Measurements from ENCODE around the gene CDH13.

Gene CDH13

GRCh38 chr16:83651871-83652270 lies 1025.1 kb downstream of the CDH13 start (continued):
- no peak for TF ChIP-seq ZNF37A (tag by site-specific recombination; IDR thresholded peaks at IDR 0.05)
- no peak for TF ChIP-seq YY1 (tag by site-specific recombination; IDR thresholded peaks at IDR 0.05)

GRCh38 chr16:83652943-83653342 lies 1026.2 kb downstream of the CDH13 start:
- CTCF ChIA-PET = no interaction called here

GRCh38 chr16:83653785-83654184 lies 1027.0 kb downstream of the CDH13 start:
- Histone ChIP-seq H3K36me3 (ENCODE audit: control insufficient read depth in 2 of 2, insufficient read depth in 1 of 2, low read length in 2 of 2) (no peaks in the 10 kb centered on the region), H3K27ac (ENCODE audit: extremely low read depth, low read depth, low read length) (no peak overlapping the region), H3K4me1 (ENCODE audit: control insufficient read depth, insufficient read depth, low read length) (no peaks in the 10 kb centered on the region), H3K4me3 (ENCODE audit: low read depth, low read length) (no peak overlapping the region), H3K9me3 (ENCODE audit: control insufficient read depth, insufficient read depth, low read depth, low read length) (no peaks in the 10 kb centered on the region)
- ChIA-PET POLR2A (no interaction called here), CTCF (no interaction called here)
- TF ChIP-seq REST (tag by site-specific recombination; IDR thresholded peaks at IDR 0.05) (no peak), ZFP41 (tag by site-specific recombination; IDR thresholded peaks at IDR 0.05; ENCODE audit: borderline replicate concordance) (no peak), ZNF132 (tag by site-specific recombination; IDR thresholded peaks at IDR 0.05; ENCODE audit: borderline replicate concordance) (no peak), ZBTB20 (tag by site-specific recombination; IDR thresholded peaks at IDR 0.05) (no peak), ZNF514 (tag by site-specific recombination; IDR thresholded peaks at IDR 0.05) (no peak), HOXA7 (CRISPR knock-in tag; IDR thresholded peaks at IDR 0.05; ENCODE audit: borderline replicate concordance) (no peak), ZFP37 (tag by site-specific recombination; IDR thresholded peaks at IDR 0.05) (no peak), ZNF426 (tag by site-specific recombination; IDR thresholded peaks at IDR 0.05) (no peak), ZNF184 (tag by site-specific recombination; IDR thresholded peaks at IDR 0.05) (no peak), ZNF792 (tag by site-specific recombination; IDR thresholded peaks at IDR 0.05) (no peak), HOXD13 (CRISPR knock-in tag; IDR thresholded peaks at IDR 0.05; ENCODE audit: borderline replicate concordance) (no peak), ZNF37A (tag by site-specific recombination; IDR thresholded peaks at IDR 0.05) (no peak), ZBTB17 (tag by site-specific recombination; IDR thresholded peaks at IDR 0.05) (no peak), ZNF629 (tag by site-specific recombination; IDR thresholded peaks at IDR 0.05) (no peak), GLI4 (tag by site-specific recombination; IDR thresholded peaks at IDR 0.05) (no peak), PRDM6 (tag by site-specific recombination; IDR thresholded peaks at IDR 0.05) (no peak), BCL11B (tag by site-specific recombination; IDR thresholded peaks at IDR 0.05; ENCODE audit: low read depth) (no peak), ZNF596 (tag by site-specific recombination; IDR thresholded peaks at IDR 0.05) (no peak), ZNF174 (tag by site-specific recombination; IDR thresholded peaks at IDR 0.05) (no peak)

More at GRCh38 chr16:83652943-83653342, 1026.2 kb downstream of the CDH13 start:
- no peaks in the 10 kb centered on the region for H3K4me1 ChIP-seq (ENCODE audit: control insufficient read depth, insufficient read depth, low read length)
- POLR2A ChIA-PET = no interaction called here
- H3K36me3 ChIP-seq (ENCODE audit: control insufficient read depth in 2 of 2, insufficient read depth in 1 of 2, low read length in 2 of 2) = no peaks in the 10 kb centered on the region
- H3K27ac ChIP-seq (ENCODE audit: extremely low read depth, low read depth, low read length) = no peak overlapping the region
- TF ChIP-seq ZBTB26 (tag by site-specific recombination; optimal IDR thresholded peaks at IDR 0.05) = no peak
- TF ChIP-seq ZNF391 (tag by site-specific recombination; IDR thresholded peaks at IDR 0.05; ENCODE audit: borderline replicate concordance, low read depth) = no peak
- TF ChIP-seq SP7 (tag by site-specific recombination; IDR thresholded peaks at IDR 0.05) = no peak
- TF ChIP-seq ZNF140 (tag by site-specific recombination; IDR thresholded peaks at IDR 0.05) = no peak
- no peak for TF ChIP-seq BCL11B (tag by site-specific recombination; IDR thresholded peaks at IDR 0.05; ENCODE audit: low read depth)
- TF ChIP-seq ZFP69B (tag by site-specific recombination; IDR thresholded peaks at IDR 0.05) = no peak
- TF ChIP-seq ZNF791 (tag by site-specific recombination; IDR thresholded peaks at IDR 0.05) = no peak
- no peak for TF ChIP-seq GLI2 (tag by site-specific recombination; IDR thresholded peaks at IDR 0.05; ENCODE audit: borderline replicate concordance, low read depth)
- TF ChIP-seq RBAK (tag by site-specific recombination; IDR thresholded peaks at IDR 0.05) = no peak
- H3K9me3 ChIP-seq (ENCODE audit: control insufficient read depth, insufficient read depth, low read depth, low read length) = no peaks in the 10 kb centered on the region
- no peak overlapping the region for H3K4me3 ChIP-seq (ENCODE audit: low read depth, low read length)

All from HEK293 (cell line).